Thymus (tissue), 11 donors: ENCODE data around the gene CHTF8. TPM values are rescaled to one million over a fixed set of nuclear protein-coding genes. Genes with fewer than 3 reads are reported as not detected.

Experiments
- DNase-seq, 9 donors: peaks; one replicate each; pipeline ENCODE4 v3.0.0-alpha.2; 2013; ENCODE audit warnings: low spot score in 9 of 9, low read depth in 6 of 9, missing footprints in 1 of 9
- H3K27ac ChIP-seq, 2 donors: one replicate each; pipeline ENCODE4 v1.5.1; 2013; ENCODE audit warnings: control low read depth in 1 of 2, low read depth in 1 of 2, low read length in 1 of 2, mild to moderate bottlenecking in 1 of 2, moderate library complexity in 1 of 2
- H3K27me3 ChIP-seq, 2 donors: one replicate each; pipeline ENCODE4 v1.5.1; 2013; ENCODE audit warnings: low read length in 1 of 2; ENCODE audit not compliant: control insufficient read depth in 2 of 2, insufficient read depth in 1 of 2
- H3K36me3 ChIP-seq, 2 donors: one replicate each; pipeline ENCODE4 v1.5.1; 2013; ENCODE audit warnings: low read length in 1 of 2, mild to moderate bottlenecking in 1 of 2, moderate library complexity in 1 of 2; ENCODE audit not compliant: control insufficient read depth in 2 of 2, insufficient read depth in 2 of 2
- H3K4me1 ChIP-seq, 2 donors: one replicate each; pipeline ENCODE4 v1.5.1; 2013; ENCODE audit warnings: low read length in 2 of 2; ENCODE audit not compliant: control insufficient read depth in 2 of 2, insufficient read depth in 2 of 2
- H3K4me3 ChIP-seq, 2 donors: one replicate each; pipeline ENCODE4 v1.5.1; 2013; ENCODE audit warnings: low read length in 2 of 2, control low read depth in 1 of 2, mild to moderate bottlenecking in 1 of 2
- H3K9me3 ChIP-seq, 2 donors: one replicate each; pipeline ENCODE4 v1.5.1; 2013; ENCODE audit warnings: low read length in 1 of 2, mild to moderate bottlenecking in 1 of 2; ENCODE audit not compliant: control insufficient read depth in 2 of 2, insufficient read depth in 1 of 2
- WGBS: extraction: QIAGEN DNeasy Blood & Tissue Kit; methylation state at CpG from one replicate; pipeline ENCODE4 v1.1.7; 2013; 5-methylcytosine and 5-hydroxymethylcytosine counted together
- polyA plus RNA-seq: library from polyadenylated mRNA; stranded (reverse); fragments of 200-250 nt; gene quantifications from one replicate; pipeline ENCODE4 v1.2.3, GENCODE V29; 2013
- total RNA-seq: library from RNA; stranded (reverse); fragments of 120-200 nt; gene quantifications from one replicate; pipeline ENCODE4 v1.2.4, GENCODE V29; 2013
- donor health status: healthy.

Gene CHTF8
- total and polyA plus RNA-seq, 2 donors: 35.3 to 64.4 TPM

DNA sequence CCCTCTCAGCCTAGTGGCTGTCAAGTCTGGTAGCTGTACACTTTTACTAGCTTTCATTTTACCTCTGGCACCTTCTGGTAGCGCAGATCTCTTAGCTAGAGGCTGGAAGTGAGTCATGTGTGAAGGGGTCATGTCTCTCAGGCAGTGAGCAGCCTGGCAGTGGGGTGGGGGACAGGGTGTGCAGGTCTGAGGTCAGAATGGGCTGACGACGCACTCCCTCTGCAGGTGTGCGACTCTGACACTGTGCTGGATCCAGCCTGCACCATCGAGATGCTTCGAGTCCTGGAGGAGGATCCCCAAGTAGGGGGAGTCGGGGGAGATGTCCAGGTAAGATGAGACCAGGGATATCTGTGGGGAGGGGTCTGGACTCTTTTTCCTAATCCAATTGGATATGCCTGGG, 19.2 kb downstream of the CHTF8 start:
- WGBS: 94% methylated on average over 7 of the region's 7 CpGs
- peaks cover 3 to 15% of the 10 kb centered on the region in 2 donors for H3K27me3 ChIP-seq
- H3K4me1 ChIP-seq: peaks cover 27 to 43% of the 10 kb centered on the region in 2 donors
- no peak overlapping the region for H3K27ac ChIP-seq
- peaks cover 24 to 30% of the 10 kb centered on the region in 2 donors for H3K36me3 ChIP-seq
- H3K9me3 ChIP-seq: no peaks in the 10 kb centered on the region
- DNase-seq: no peak
- no peak overlapping the region for H3K4me3 ChIP-seq

DNA sequence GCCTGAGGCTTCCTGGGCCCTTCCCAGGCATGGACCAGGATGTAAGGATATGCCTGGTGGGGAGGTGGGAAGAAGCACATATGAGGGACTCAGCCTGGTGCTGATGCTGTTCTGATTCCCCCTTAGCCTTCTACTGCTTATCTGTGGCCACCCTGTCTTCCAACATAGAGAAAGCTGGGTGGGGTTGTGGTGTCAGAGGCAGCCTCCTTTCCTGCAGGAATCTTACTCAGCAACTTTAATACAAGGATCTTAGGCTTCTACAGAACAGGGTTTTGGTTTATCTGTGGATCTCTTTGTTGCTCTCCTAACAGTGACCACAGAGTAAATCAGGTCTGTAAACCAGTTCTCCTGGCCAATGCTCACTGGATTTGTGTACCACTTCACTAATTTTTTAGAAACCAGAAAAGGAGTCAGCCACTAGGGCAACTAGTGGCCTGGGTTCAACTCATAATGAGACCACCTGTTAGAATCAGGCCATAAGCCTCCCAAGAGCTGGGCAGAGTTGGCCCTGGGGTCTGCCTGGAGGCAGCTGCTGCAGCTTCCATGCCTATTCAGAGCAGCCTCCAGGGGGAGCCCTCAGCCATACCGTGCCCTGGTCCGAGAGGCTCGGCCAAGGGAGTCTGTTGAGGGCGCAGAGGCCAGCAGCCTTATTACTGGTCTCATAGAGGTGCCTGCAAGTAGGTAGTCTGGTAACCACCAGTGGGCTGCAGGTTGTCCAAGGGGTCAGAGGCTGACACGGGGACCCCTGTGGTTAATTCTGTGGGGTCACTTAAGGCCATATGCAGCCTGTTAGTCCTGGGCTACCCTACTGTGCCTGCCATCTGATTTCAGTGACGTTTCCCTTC, 19.9 kb downstream of the CHTF8 start:
- Histone ChIP-seq H3K4me3 (no peak overlapping the region), H3K36me3 (peaks cover 22% of the 10 kb centered on the region in 2 donors), H3K9me3 (no peaks in the 10 kb centered on the region), H3K27ac (no peak overlapping the region), H3K4me1 (peaks cover 22 to 43% of the 10 kb centered on the region in 2 donors), H3K27me3 (peaks cover 8 to 22% of the 10 kb centered on the region in 2 donors)
- WGBS: 74% methylated on average over 6 of the region's 6 CpGs
- peak in 1 of 9 donors; percentile 44 for DNase-seq

DNA sequence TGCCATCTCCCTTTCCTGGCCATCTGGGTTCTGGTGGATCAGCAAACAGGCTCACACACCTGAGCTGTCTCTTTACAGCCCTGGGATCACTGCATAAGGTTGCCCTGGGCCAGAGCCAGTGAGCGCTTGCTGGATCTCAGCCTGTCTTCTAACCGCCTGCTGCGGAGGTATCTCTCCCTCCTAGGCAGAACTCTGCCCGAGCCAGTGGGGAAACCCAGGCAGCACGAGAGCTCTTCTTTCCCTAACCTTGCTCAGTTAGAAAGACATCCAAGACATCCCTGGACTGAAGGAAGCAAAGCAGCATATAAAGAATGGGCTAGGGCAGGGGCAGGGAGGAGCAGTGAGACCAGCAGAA, 20.5 kb downstream of the CHTF8 start:
- Histone ChIP-seq H3K27me3 (peaks cover 15 to 29% of the 10 kb centered on the region in 2 donors), H3K4me1 (peaks cover 17 to 45% of the 10 kb centered on the region in 2 donors), H3K27ac (no peak overlapping the region), H3K36me3 (peaks cover 22% of the 10 kb centered on the region in 2 donors), H3K4me3 (no peak overlapping the region), H3K9me3 (no peaks in the 10 kb centered on the region)
- DNase-seq: no peak
- WGBS: 95% methylated on average over 5 of the region's 5 CpGs

GRCh38 chr16:69111216-69111875, 21.0 kb downstream of the CHTF8 start:
- Histone ChIP-seq H3K27me3 (peaks cover 19 to 34% of the 10 kb centered on the region in 2 donors), H3K4me1 (peaks cover 15 to 45% of the 10 kb centered on the region in 2 donors), H3K4me3 (no peak overlapping the region), H3K9me3 (no peaks in the 10 kb centered on the region), H3K36me3 (peaks cover 22% of the 10 kb centered on the region in 2 donors), H3K27ac (no peak overlapping the region)
- WGBS: 90% methylated on average over 6 of the region's 6 CpGs
- DNase-seq: no peak

GRCh38 chr16:69110406-69110805, 22.0 kb downstream of the CHTF8 start:
- DNase-seq: no peak
- Histone ChIP-seq H3K9me3 (no peaks in the 10 kb centered on the region), H3K4me3 (no peak overlapping the region), H3K36me3 (peaks cover 17 to 22% of the 10 kb centered on the region in 2 donors), H3K27me3 (peaks cover 29 to 41% of the 10 kb centered on the region in 2 donors), H3K27ac (no peak overlapping the region), H3K4me1 (peaks cover 15 to 40% of the 10 kb centered on the region in 2 donors)
- 98% methylated on average over 7 of the region's 7 CpGs for WGBS

DNA sequence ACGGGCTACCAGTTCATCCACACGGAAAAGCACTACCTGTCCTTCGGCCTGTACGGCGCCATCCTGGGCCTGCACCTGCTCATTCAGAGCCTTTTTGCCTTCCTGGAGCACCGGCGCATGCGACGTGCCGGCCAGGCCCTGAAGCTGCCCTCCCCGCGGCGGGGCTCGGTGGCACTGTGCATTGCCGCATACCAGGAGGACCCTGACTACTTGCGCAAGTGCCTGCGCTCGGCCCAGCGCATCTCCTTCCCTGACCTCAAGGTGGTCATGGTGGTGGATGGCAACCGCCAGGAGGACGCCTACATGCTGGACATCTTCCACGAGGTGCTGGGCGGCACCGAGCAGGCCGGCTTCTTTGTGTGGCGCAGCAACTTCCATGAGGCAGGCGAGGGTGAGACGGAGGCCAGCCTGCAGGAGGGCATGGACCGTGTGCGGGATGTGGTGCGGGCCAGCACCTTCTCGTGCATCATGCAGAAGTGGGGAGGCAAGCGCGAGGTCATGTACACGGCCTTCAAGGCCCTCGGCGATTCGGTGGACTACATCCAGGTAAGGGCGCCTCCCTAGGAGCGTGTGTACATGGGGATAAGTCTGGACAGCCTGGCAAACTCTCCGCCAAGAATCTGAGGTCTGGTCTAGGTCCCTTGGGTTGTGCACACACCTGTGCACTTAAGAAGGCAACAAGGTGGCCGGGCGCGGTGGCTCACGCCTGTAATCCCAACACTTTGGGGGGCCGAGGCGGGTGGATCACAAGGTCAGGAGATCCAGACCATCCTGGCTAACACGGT, 22.7 kb downstream of the CHTF8 start:
- no peak overlapping the region for H3K27ac ChIP-seq
- no peak for DNase-seq
- H3K36me3 ChIP-seq: peaks cover 10 to 20% of the 10 kb centered on the region in 2 donors
- 98% methylated on average over 48 of the region's 48 CpGs for WGBS
- H3K9me3 ChIP-seq: no peaks in the 10 kb centered on the region
- H3K4me3 ChIP-seq: no peak overlapping the region
- H3K4me1 ChIP-seq: peaks cover 10 to 35% of the 10 kb centered on the region in 2 donors
- peaks cover 36 to 48% of the 10 kb centered on the region in 2 donors for H3K27me3 ChIP-seq

DNA sequence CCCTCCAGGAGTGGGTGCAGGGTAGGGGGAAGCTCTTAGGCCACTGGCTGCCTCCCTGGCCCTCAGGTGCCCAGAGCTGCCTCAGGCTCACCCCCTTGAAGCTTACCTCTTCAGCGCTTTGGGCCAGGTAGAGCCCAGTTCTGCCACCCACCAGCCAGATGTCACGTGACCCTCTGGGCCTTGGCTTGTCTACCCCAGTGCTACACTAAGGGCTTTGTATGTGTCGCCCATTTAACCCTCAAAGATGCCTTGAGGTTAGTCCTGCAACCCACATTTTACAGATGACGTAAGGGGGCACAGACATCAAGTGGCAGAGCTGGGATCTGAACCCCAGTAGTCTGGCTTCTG, 23.5 kb downstream of the CHTF8 start:
- Histone ChIP-seq H3K4me1 (peaks cover 10 to 35% of the 10 kb centered on the region in 2 donors), H3K36me3 (peaks cover 4 to 12% of the 10 kb centered on the region in 2 donors), H3K4me3 (no peak overlapping the region), H3K9me3 (no peaks in the 10 kb centered on the region), H3K27ac (no peak overlapping the region), H3K27me3 (peaks cover 37 to 56% of the 10 kb centered on the region in 2 donors)
- DNase-seq: no peak
- WGBS: 95% methylated on average over 4 of the region's 4 CpGs

DNA sequence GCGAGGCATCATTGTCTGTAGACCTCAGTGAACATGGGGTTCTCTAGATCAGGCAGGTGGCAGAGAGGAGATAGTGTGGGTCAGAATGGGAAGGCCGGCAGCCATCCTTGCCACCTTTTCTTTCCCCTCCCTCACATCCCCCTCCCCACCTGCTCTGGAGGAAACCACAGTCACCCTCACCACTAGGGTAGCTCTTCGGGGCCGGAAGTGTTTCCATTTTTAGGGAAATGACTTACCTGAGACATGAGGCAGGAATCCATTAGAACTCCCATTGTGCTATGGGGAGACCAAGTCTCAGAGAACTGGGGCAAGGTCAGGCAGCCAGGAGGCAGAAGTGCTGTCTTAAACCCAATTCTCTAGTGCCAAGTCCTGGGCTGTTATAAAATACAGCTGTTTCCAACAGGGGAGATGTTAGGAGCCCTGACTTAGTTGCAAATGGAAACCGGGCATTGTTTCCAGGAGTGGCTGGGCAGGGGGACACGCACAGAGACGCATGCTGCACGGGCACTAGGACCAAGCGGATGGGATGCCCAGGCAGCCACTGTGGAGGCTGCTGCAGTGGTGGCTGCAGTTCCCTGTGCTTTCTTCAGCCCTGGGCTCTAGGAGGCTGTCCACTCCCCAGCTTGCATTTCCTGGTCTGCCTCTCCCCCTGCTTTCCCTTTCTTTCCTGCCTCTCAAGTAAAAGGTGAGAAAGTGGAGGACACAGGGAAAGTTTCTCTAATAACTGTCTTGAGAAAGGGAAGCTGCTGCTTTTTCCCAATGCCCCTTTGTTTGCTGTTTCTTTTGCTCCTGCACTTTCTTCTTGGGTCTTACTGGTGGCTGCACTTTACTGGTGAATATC, 24.1 kb downstream of the CHTF8 start:
- Histone ChIP-seq H3K9me3 (no peaks in the 10 kb centered on the region), H3K36me3 (peaks cover 3 to 10% of the 10 kb centered on the region in 2 donors), H3K4me3 (no peak overlapping the region), H3K27me3 (peaks cover 37 to 60% of the 10 kb centered on the region in 2 donors), H3K27ac (no peak overlapping the region), H3K4me1 (peaks cover 10 to 34% of the 10 kb centered on the region in 2 donors)
- WGBS: 67% methylated on average over 9 of the region's 9 CpGs
- no peak for DNase-seq
